Measurements from ENCODE around the gene EID2. TPM values are rescaled to one million over a fixed set of nuclear protein-coding genes. Genes with fewer than 3 reads are reported as not detected.
A peak's percentile ranks its signal among the peaks of the same experiment; 100 is the strongest.

Gene EID2
- 11.6 and 14.4 TPM in 2 replicates for total RNA-seq

GRCh38 chr19:39539518-39540332 is at the start of gene EID2:
EID2 (minus strand) TSS chr19:39540161; CDS start chr19:39540079, 82 bp downstream.
- peak within 1 kb of the TSS; percentile 99 for H3K4me3 ChIP-seq (ENCODE audit: low read depth, low read length)
- DNase-seq (ENCODE audit: low read depth): peak; percentile 73
- H3K27me3 ChIP-seq (ENCODE audit: control insufficient read depth, insufficient read depth, low read length): no peaks in the 10 kb centered on the region
- peak; percentile 87 for TF ChIP-seq CTCF (IDR thresholded peaks at IDR 0.05; ENCODE audit: insufficient read depth, low read length, poor library complexity, severe bottlenecking)
- H3K36me3 ChIP-seq (ENCODE audit: control insufficient read depth, insufficient read depth, low read length): no peaks in the 10 kb centered on the region

GRCh38 chr19:39588066-39588465 is 48.1 kb upstream of the EID2 start:
- no peaks in the 10 kb centered on the region for H3K36me3 ChIP-seq (ENCODE audit: control insufficient read depth, insufficient read depth, low read length)
- no peak overlapping the region for H3K4me3 ChIP-seq (ENCODE audit: low read depth, low read length)
- H3K27me3 ChIP-seq (ENCODE audit: control insufficient read depth, insufficient read depth, low read length): no peaks in the 10 kb centered on the region
- no peak for TF ChIP-seq CTCF (IDR thresholded peaks at IDR 0.05; ENCODE audit: insufficient read depth, low read length, poor library complexity, severe bottlenecking)
- no peak for DNase-seq (ENCODE audit: low read depth)

- Histone ChIP-seq H3K27me3 (ENCODE audit: control insufficient read depth, insufficient read depth, low read length) (no peaks in the 10 kb centered on the region), H3K4me3 (ENCODE audit: low read depth, low read length) (no peak overlapping the region), H3K36me3 (ENCODE audit: control insufficient read depth, insufficient read depth, low read length) (no peaks in the 10 kb centered on the region)
- TF ChIP-seq CTCF (IDR thresholded peaks at IDR 0.05; ENCODE audit: insufficient read depth, low read length, poor library complexity, severe bottlenecking): no peak
- DNase-seq (ENCODE audit: low read depth): no peak
Measured at GRCh38 chr19:39587496-39587895, 47.5 kb upstream of the EID2 start.

- Histone ChIP-seq H3K36me3 (ENCODE audit: control insufficient read depth, insufficient read depth, low read length) (no peaks in the 10 kb centered on the region), H3K27me3 (ENCODE audit: control insufficient read depth, insufficient read depth, low read length) (no peaks in the 10 kb centered on the region), H3K4me3 (ENCODE audit: low read depth, low read length) (no peak overlapping the region)
- TF ChIP-seq CTCF (IDR thresholded peaks at IDR 0.05; ENCODE audit: insufficient read depth, low read length, poor library complexity, severe bottlenecking): no peak
- no peak for DNase-seq (ENCODE audit: low read depth)
Measured at GRCh38 chr19:39582891-39583625, 43.1 kb upstream of the EID2 start.

GRCh38 chr19:39582442-39582841 is 42.5 kb upstream of the EID2 start:
- no peak for TF ChIP-seq CTCF (IDR thresholded peaks at IDR 0.05; ENCODE audit: insufficient read depth, low read length, poor library complexity, severe bottlenecking)
- no peak for DNase-seq (ENCODE audit: low read depth)

More at GRCh38 chr19:39582442-39582841, 42.5 kb upstream of the EID2 start:
- no peaks in the 10 kb centered on the region for H3K27me3 ChIP-seq (ENCODE audit: control insufficient read depth, insufficient read depth, low read length)
- H3K36me3 ChIP-seq (ENCODE audit: control insufficient read depth, insufficient read depth, low read length): no peaks in the 10 kb centered on the region
- no peak overlapping the region for H3K4me3 ChIP-seq (ENCODE audit: low read depth, low read length)
